ENCODE data around the gene NBL1. TPM values are rescaled to one million over a fixed set of nuclear protein-coding genes. Genes with fewer than 3 reads are reported as not detected.
"Not testable (repeated sequence)": the region's sequence is repeated elsewhere in the genome, so short reads cannot be mapped to it uniquely, and the experiment has no call there.

NBL1 gene
- total RNA-seq, 6 experiments from 2014 or later = 89.6 to 182 (median 104) TPM

- Mint-ChIP-seq H3K4me1 (ENCODE audit: low read depth) (peaks cover 3% of the 10 kb centered on the region; the same call in 1 of the 2 replicates), H3K27ac (no peak overlapping the region), H3K27me3 (ENCODE audit: insufficient read depth) (no peaks in the 10 kb centered on the region; the same call in 1 of the 2 replicates), H3K36me3 (ENCODE audit: low read depth) (peaks cover 13% of the 10 kb centered on the region), H3K4me3 (no peak overlapping the region), H3K9me3 (no peaks in the 10 kb centered on the region)
- DNase-seq = no peak
- TF ChIP-seq CTCF (IDR thresholded peaks at IDR 0.05) = no peak
Observed at GRCh38 chr1:19630720-19631395, 13.3 kb upstream of the NBL1 start.

GRCh38 chr1:19632211-19632610 is 11.9 kb upstream of the NBL1 start:
- Mint-ChIP-seq H3K27me3 (ENCODE audit: insufficient read depth) (no peaks in the 10 kb centered on the region), H3K9me3 (no peaks in the 10 kb centered on the region), H3K27ac (no peak overlapping the region; the same call in 1 of the 2 replicates), H3K4me3 (no peak overlapping the region), H3K36me3 (ENCODE audit: low read depth) (peaks cover 3% of the 10 kb centered on the region; the same call in 1 of the 2 replicates), H3K4me1 (ENCODE audit: low read depth) (peaks cover 6% of the 10 kb centered on the region; the same call in 1 of the 2 replicates)
- no peak for TF ChIP-seq CTCF (IDR thresholded peaks at IDR 0.05)
- no peak for DNase-seq

GRCh38 chr1:19633106-19633505 is 11.0 kb upstream of the NBL1 start:
- H3K9me3 Mint-ChIP-seq = no peaks in the 10 kb centered on the region
- H3K4me1 Mint-ChIP-seq (ENCODE audit: low read depth) = peaks cover 6% of the 10 kb centered on the region; the same call in 1 of the 2 replicates
- no peak overlapping the region for H3K4me3 Mint-ChIP-seq
- no peaks in the 10 kb centered on the region for H3K27me3 Mint-ChIP-seq (ENCODE audit: insufficient read depth)
- no peaks in the 10 kb centered on the region; the same call in 1 of the 2 replicates for H3K36me3 Mint-ChIP-seq (ENCODE audit: low read depth)
- no peak for DNase-seq
- H3K27ac Mint-ChIP-seq = no peak overlapping the region
- TF ChIP-seq CTCF (IDR thresholded peaks at IDR 0.05) = no peak

- H3K4me3 Mint-ChIP-seq; H3K36me3 Mint-ChIP-seq (ENCODE audit: low read depth); H3K27ac Mint-ChIP-seq; H3K9me3 Mint-ChIP-seq; DNase-seq; H3K27me3 Mint-ChIP-seq (ENCODE audit: insufficient read depth); H3K4me1 Mint-ChIP-seq (ENCODE audit: low read depth): not testable (repeated sequence)
Observed at GRCh38 chr1:19635064-19635463, 9.0 kb upstream of the NBL1 start.

- no peaks in the 10 kb centered on the region for H3K9me3 Mint-ChIP-seq
- no peak for DNase-seq
Observed at GRCh38 chr1:19635646-19636045, 8.5 kb upstream of the NBL1 start.

More at GRCh38 chr1:19635646-19636045, 8.5 kb upstream of the NBL1 start:
- Mint-ChIP-seq H3K4me1 (ENCODE audit: low read depth) (peaks cover 15% of the 10 kb centered on the region), H3K27ac (no peak overlapping the region), H3K36me3 (ENCODE audit: low read depth) (no peaks in the 10 kb centered on the region), H3K4me3 (no peak overlapping the region), H3K27me3 (ENCODE audit: insufficient read depth) (peaks cover 1% of the 10 kb centered on the region; the same call in 1 of the 2 replicates)
- no peak for TF ChIP-seq CTCF (IDR thresholded peaks at IDR 0.05)
